ENCODE measurements around the gene GPR37.

The GPR37 gene

DNA sequence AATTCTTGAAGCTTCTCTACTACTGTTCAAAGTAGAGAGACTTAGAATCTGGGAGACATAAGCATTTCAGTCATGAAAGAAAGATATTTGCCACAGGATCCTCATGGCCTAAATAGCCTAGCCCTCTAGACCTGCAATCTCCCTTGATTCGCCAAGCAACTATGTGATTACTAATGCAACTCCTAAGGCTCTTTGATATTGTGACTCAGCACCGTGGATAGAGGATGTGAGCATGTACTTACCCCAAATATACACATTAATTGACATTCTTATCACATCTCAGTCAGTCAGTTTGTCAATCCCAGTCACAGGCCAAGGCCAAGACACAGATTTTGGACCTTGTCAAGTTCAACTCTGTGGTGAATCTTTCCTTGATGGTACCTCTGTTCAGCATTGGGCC, 42.6 kb downstream of the GPR37 start:
- FAIRE-seq, result no peak

DNA sequence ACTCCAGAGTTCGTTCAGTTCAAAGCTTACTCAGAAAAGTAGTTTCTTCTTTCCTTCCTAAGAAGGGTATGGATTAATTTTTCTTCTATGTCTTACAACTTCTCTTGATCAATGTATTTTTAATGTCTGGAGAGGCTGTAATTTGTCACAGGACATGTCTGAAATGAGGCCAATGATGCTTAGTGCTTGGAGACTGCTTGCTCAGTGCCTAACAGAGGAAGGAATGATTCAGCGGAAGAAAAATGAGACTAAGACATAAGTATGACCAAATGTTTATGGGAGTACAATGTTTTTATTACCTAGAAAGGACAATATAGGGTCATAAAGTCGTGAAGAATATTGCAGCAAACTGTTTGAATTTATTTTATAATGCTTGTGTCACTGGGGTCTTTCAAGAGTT, 43.3 kb downstream of the GPR37 start:
- FAIRE-seq, result no peak

DNA sequence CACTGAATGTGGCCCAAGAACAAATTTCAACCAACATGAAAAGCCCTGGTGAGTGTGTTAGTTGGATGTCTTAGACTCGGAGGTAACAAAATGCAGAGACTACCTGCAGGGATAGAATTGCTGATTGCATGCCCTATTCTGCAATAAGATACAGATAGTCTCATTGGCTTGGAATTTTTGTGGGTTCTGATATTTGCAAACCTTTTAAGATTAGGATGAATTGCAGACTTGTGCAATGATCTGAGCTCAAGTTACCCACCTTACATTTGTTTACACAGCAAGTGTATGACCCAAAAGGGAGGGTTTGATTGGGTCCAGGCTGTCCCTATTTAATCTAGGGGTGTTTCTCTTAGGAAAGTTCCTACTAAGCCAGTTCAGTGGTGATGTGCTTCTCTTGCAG, 45.4 kb downstream of the GPR37 start:
- FAIRE-seq, result no peak

DNA sequence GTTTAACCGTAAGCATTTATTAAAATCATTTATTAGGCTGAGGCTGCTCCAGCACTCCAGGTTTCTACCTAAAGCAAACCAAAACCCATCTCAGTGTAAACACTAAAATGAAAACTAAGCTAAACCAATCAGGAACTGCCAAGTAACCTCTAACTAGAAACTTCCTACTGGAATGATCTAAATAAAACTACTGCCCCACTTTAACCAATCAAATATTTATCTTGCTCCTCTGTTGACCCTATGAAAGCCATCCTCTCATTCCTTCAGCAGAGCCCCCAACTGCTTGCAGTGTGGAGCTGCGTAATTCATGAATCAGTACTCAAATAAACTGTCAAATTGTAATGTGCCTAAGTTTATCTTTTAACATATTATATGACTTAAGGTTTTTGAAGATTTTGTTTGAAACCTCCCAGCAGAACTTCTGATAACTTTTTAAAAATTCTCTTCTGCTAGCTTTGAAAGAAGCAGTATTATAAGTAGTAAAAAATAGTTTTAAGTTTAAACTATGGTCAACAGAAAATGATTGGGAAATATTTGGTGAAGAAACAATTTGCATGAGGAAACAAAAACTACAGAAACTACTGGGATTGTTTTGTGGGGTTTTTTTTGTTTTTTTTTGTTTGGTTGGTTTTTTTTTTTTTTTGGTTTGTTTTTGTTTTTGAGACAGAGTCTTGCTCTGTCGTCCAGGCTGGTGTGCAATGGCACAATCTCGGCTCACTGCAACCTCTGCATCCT, 47.4 kb downstream of the GPR37 start:
- no peak for FAIRE-seq

DNA sequence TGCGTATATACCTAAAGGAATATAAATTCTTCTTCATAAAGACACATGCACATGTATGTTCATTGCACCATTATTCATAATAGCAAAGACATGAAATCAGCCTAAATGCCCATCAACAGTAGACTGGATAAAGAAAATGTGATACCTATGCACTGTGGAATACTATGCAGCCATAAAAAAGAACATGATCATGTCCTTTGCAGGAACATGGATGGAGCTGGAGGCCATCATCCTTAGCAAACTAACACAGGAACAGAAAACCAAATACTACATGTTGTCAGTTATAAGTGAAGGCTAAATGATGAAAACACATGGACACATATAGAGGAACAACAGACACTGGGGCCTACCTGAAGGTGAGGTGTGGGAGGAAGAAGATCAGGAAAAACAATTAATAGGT, 48.7 kb downstream of the GPR37 start:
- no peak for FAIRE-seq

DNA sequence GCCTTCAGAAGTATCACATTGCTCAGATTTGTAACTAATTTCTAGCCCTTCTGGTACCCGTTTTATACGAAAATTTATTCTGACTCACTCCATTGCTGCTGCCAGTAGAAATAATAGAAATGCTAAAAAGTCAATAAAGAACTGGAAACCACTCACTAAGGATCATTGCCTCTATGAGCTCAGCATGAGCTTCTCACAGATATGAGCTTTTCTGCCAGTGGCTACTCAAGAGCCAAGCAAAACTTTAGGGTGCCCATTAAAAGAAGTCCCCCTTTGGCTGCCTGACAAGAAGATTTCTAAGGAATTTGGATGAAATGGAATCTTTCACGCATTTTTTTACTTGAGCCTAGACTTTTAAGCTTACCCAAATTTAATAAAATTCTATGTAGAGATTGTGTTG, 52.5 kb downstream of the GPR37 start:
- no peak for FAIRE-seq

DNA sequence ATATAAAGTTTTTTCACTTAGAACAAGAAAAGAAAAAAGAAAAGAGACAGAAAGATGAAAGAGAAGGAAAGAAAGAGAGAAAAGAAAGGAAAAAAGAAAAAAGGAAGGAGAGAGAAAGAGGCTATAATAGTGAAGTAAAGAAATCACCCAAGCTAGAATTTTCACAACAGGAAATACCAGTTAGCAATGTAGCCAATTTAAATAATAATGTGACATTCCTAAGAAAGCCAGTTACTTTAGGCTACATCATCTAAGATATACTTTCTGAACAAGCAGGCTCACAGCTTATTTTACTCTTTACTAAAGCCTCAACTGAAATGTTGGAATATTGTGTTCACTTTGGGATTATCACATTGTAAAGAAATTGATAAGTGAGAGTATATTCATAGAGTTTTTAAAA, 53.6 kb downstream of the GPR37 start:
- FAIRE-seq, result no peak

DNA sequence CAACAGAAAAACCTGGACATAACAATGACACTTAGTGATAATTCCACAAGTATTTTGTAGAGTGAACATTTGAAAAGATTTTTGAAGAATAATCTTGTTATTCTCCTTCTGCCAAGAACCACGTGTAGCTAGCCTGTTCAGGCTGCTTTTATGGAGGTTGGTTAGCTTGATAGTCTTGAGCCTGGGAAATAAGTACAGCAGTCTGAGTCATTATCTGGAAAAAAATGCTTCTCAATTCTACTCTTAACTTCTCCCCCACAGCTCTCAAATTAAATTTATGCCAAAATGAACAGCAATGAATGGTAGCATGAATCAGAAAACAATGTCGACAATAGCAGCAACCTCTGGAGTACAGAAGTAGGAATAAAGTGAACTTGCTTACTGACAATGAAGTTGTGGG, 63.2 kb downstream of the GPR37 start:
- no peak for FAIRE-seq

DNA sequence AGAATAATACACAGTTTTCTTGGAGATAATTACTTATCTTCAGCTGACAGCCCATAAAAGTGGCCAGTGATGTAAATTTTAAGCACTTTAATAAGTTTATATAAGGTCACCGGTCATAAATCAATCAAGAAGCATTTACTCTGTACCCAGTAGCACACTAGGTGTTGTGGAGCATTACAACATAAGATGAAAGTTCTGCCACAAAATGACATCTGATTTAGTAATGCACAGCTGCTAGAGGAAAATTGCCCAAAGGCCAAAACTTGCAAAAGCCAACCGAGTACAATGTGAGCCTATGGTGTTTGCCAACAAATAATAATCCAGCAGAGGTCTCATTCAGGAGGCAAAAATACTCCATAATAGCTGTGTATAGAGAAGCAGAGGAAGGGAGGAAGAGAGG, 63.6 kb downstream of the GPR37 start:
- FAIRE-seq, result no peak

DNA sequence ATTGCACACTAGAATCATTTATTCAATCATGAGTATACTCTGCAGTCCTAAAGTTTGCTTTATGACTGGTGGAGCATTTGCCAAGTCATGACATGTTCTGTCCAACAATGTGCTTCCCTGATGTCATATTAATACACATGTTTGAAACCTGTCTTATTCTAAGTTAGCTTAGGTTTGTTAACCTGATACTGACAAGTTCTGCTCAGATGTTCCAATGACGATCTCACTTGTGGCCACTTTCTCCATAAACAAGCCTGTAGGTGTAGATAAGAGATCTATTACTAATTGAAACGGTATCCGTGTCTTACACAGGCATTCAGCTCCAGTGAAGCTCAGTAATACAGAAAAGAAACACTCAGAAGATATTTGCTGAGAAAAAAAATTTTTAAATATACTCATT, 64.9 kb downstream of the GPR37 start:
- no peak for FAIRE-seq

DNA sequence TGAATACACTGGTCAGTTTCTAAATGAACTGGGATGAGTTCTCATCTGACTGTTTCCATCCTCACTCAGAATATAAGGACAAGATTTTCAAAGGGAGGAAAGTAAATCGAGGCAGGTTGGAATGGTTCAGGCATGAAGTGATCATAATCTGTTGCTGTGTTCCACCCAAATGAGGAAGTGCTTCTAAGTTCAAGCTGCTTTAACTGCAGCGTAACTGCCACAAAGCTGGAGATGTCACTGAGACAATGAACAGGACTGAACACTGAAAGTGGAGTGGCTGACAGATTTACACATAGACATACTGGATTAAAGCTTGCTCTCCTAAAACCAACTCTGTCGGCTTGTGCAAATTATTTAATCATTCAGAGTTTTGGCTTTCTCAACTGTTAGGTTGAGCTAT, 66.6 kb downstream of the GPR37 start:
- no peak for FAIRE-seq

DNA sequence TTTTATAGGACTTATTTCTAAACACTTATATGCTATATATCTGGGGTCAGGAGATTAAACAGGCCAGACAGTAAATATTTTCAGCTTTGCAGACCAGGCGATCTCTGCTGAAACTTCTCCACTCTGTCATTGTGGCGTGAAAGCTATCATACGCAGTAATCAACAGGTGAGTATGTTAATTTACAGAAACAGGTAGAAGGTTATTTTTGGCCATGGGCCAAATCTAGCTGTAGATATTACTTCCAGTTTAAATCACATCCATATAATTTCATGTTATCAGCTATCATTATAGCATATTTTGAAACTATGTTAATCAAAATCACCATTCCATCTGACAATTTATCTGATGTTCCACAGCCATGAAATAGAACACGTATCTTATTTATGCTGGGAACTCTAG, 67.8 kb downstream of the GPR37 start:
- no peak for FAIRE-seq
